GM12878 (cell line): ENCODE results near the gene JPH4. TPM values are rescaled to one million over a fixed set of nuclear protein-coding genes. Genes with fewer than 3 reads are reported as not detected.

Experiments used
- BCLAF1 ChIP-seq: fragments of 450-650 bp; IDR thresholded peaks from 2 replicates; pipeline ENCODE4 v1.6.1; 2017; ENCODE audit warnings: antibody characterized with exemption, mild to moderate bottlenecking, moderate library complexity
- BHLHE40 ChIP-seq, 2 experiments: fragments of 450-650 bp in 1 of 2; IDR thresholded peaks; 2 replicates each; pipeline ENCODE4 v1.6.1; 2011 to 2017; ENCODE audit warnings: low read depth in 2 of 2, borderline replicate concordance in 1 of 2, improper control_type of control experiment in 1 of 2, low read length in 1 of 2, mild to moderate bottlenecking in 1 of 2
- CHD4 ChIP-seq: fragments of 200-600 bp; sonication (generic); IDR thresholded peaks from 2 replicates; pipeline ENCODE4 v1.6.1; 2016; ENCODE audit warnings: mild to moderate bottlenecking
- CUX1 ChIP-seq: IDR thresholded peaks from 2 replicates; pipeline ENCODE4 v1.6.1; 2012; ENCODE audit warnings: improper control_type of control experiment, low read depth, low read length; ENCODE audit not compliant: insufficient replicate concordance
- EGR1 ChIP-seq, 2 experiments: IDR thresholded peaks; 1 replicate in 1 of 2; 2 replicates in 1 of 2; pipeline ENCODE4 v1.6.1; 2011 to 2012; ENCODE audit warnings: low read depth in 2 of 2, low read length in 2 of 2, borderline replicate concordance in 1 of 2, mild to moderate bottlenecking in 1 of 2, moderate library complexity in 1 of 2
- GATAD2B ChIP-seq: fragments of 450-650 bp; conservative IDR thresholded peaks from 2 replicates; pipeline ENCODE4 v1.6.1; 2017; ENCODE audit warnings: low read depth, mild to moderate bottlenecking, moderate library complexity
- HCFC1 ChIP-seq: fragments of 150-350 bp; IDR thresholded peaks from 2 replicates; pipeline ENCODE4 v1.6.1; 2014; ENCODE audit warnings: low read length
- MTA2 ChIP-seq: fragments of 450-650 bp; IDR thresholded peaks from 2 replicates; pipeline ENCODE4 v1.6.1; 2016; ENCODE audit warnings: low read depth, mild to moderate bottlenecking, moderate library complexity
- NR2C1 ChIP-seq: fragments of 450-650 bp; IDR thresholded peaks from 2 replicates; pipeline ENCODE4 v1.6.1; 2017; ENCODE audit warnings: antibody characterized with exemption, mild to moderate bottlenecking, moderate library complexity
- NR2F1 ChIP-seq: fragments of 450-650 bp; conservative IDR thresholded peaks from 2 replicates; pipeline ENCODE4 v1.6.1; 2017; ENCODE audit warnings: mild to moderate bottlenecking
- RUNX3 ChIP-seq: IDR thresholded peaks from 2 replicates; pipeline ENCODE4 v1.6.1; 2012; ENCODE audit warnings: low read length, inconsistent platforms
- SMARCA5 ChIP-seq: fragments of 450-650 bp; IDR thresholded peaks from 2 replicates; pipeline ENCODE4 v1.6.1; 2017; ENCODE audit warnings: mild to moderate bottlenecking
- TCF12 ChIP-seq: IDR thresholded peaks from 2 replicates; pipeline ENCODE4 v1.6.1; 2011; ENCODE audit warnings: low read depth, mild to moderate bottlenecking, low read length
- ZNF207 ChIP-seq: fragments of 450-650 bp; IDR thresholded peaks from 2 replicates; pipeline ENCODE4 v1.6.1; 2014; ENCODE audit warnings: antibody characterized with exemption, mild to moderate bottlenecking, borderline replicate concordance
- ZNF687 ChIP-seq: fragments of 450-650 bp; IDR thresholded peaks from 2 replicates; pipeline ENCODE4 v1.6.1; 2017; ENCODE audit warnings: mild to moderate bottlenecking, moderate library complexity
- polyA plus RNA-seq, 11 experiments: library from polyadenylated mRNA; depleted of rRNA in 4 of 11; unstranded in 6 of 11; stranded (reverse) in 5 of 11; fragments of >200 nt; fragmentation: Nextera tagmentation in 4 of 11; fragmentation: Illumina TruSeq in 1 of 11; extraction: Ambion mirVana in 4 of 11; extraction: Trizol in 1 of 11; gene quantifications; 1 replicate in 1 of 11; 2 replicates in 10 of 11; pipeline versions ENCODE4 v1.2.1 to v1.2.3, GENCODE V29; 2011 to 2016; ENCODE audit warnings: inconsistent platforms in 2 of 11, missing spikeins in 2 of 11, low read depth in 1 of 11
- total RNA-seq, 4 experiments: library from RNA; depleted of rRNA in 3 of 4; stranded (reverse); fragments of >200 nt in 3 of 4; fragmentation: Illumina TruSeq in 1 of 4; extraction: Trizol in 1 of 4; gene quantifications; 2 replicates each; pipeline versions ENCODE4 v1.2.1 to v1.2.3, GENCODE V29; 2013 to 2021

JPH4 gene
- total and polyA plus RNA-seq, 10 of the 15 experiments (the other 5 are each of a cell fraction or from before 2014, with no cell fraction given): 0.48 to 10.3 (median 3.8) TPM

GRCh38 chr14:23551266-23552028, 27.1 kb downstream of the JPH4 start, which contains the start of gene ZFHX2 (continued):
- no peak for TF ChIP-seq ZNF207
- no peak for TF ChIP-seq ZNF687
- TF ChIP-seq GATAD2B: no peak; the same call in 1 of the 2 replicates
- peak; percentile 74 for TF ChIP-seq TCF12
- TF ChIP-seq EGR1 (IDR thresholded peaks at IDR 0.05; ENCODE audit: borderline replicate concordance in 1 of 2, low read depth in 2 of 2, low read length in 2 of 2): 0 out of 3 replicates have a peak, but pooled peaks of 1 of the 2 experiments have one; percentile 18
- TF ChIP-seq CUX1: peak; percentile 87
- no peak for TF ChIP-seq CHD4
- peak; percentile 73 for TF ChIP-seq NR2C1
- TF ChIP-seq BCLAF1: no peak
- TF ChIP-seq SMARCA5: no peak
- TF ChIP-seq NR2F1: peak; percentile 45; the same call in 1 of the 2 replicates
- peak in 1 of 2 experiments; percentile 40; a peak in 1 of 4 replicates for TF ChIP-seq BHLHE40 (IDR thresholded peaks at IDR 0.05; ENCODE audit: borderline replicate concordance in 1 of 2, low read depth in 2 of 2, low read length in 1 of 2)
- TF ChIP-seq MTA2: 0 out of 2 replicates have a peak, but pooled peaks have one; percentile 23
- peak; percentile 79 for TF ChIP-seq HCFC1
- TF ChIP-seq RUNX3: peak; percentile 35; the same call in 1 of the 2 replicates
